ENCODE data around the gene MYH9.

MYH9 gene

DNA sequence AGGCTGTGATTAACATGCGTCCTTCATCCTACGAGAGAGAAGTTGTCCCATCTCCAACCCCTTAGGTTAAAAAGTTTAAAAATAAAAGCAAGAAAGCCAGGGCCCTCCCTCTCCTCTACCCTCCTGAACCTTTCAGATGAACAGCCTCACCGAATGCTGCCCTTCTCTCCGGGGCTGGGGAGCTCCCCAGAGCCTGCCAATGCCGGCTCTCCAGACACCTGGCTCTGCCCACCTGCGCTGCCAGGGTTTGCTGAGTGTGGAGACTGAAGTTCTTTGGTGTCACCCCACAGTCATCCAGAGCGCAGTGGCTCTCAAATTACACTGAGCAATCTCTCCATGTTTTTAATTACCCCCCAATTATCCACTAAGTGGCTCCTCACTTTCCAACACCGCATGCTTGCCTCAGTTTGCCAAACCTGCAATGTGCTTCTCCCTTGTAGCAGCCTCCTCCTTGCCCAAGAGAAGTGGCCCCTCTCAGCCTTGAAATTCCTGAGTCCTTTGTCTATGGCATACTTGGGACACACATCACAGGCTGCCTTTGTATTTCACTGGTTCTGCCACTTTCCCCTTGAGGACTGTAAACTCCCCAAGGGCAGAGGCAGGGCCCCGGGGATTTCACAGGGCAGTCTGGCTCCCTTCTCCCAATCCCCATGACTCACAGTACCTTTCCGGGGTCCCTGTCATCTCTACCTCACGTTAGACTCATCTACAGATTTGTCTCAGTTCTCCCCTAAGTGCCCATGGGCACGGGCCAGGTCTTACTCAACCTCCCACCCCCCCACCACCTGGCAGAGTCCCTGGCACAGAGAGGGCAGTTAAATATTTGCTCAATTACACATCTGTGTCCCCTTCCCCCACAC lies 2.0 kb downstream of the MYH9 start:
- peak; percentile 72 for DNase-seq

- peak; percentile 71 for DNase-seq
Measured at GRCh38 chr22:36384766-36385481, 2.8 kb downstream of the MYH9 start.

DNA sequence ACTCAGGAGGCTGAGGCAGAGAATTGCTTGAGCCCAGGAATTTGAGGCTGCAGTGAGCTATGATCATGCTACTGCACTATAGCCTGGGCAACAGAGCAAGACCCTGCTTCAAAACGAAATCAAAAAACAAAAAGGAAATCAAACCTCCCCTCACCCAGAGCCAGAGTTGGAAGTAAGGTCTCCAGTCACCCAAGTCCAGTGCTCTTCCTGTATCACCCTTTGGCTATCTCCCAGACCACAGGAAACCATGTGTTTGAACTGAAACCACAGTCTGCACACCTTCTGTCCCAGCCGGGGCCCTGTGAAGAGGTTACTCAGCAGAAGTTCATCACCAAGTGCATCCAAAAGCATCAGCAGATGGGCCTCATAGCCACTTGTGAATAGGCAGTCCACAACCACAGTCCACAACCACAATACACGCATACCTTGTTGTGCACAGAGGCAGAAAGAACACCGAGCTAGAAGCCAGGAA lies 4.6 kb downstream of the MYH9 start:
- peak; percentile 71 for DNase-seq

DNA sequence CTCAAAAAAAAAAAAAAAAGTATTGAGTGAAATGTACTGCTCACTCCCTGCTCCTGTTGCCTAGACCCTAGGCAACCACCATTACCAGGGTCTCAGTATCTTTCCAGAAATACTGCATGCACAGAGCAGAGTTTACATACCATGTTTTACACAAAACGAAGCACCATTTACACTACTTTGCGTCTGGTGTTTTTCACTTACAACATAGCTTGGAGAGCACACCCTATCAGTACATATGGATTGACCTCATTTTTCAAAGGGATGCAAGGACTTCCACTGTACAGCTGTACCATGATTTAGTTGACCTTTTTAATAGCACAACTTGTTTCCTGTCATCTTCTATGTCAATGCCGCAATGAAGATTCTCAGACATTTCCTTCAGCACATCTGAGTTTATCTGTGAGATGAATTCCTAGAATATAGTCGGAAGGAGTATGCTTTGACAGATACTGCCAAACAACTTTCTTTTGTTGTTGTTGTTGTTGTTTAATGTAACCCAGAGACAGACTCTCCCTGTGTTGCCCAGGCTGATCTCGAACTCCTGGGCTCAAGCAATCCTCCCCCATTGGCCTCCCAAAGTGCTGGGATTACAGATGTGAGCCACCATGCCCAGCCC lies 6.1 kb downstream of the MYH9 start:
- DNase-seq, result no peak

GRCh38 chr22:36379593-36380361 lies 8.0 kb downstream of the MYH9 start:
- peak; percentile 68 for DNase-seq

DNA sequence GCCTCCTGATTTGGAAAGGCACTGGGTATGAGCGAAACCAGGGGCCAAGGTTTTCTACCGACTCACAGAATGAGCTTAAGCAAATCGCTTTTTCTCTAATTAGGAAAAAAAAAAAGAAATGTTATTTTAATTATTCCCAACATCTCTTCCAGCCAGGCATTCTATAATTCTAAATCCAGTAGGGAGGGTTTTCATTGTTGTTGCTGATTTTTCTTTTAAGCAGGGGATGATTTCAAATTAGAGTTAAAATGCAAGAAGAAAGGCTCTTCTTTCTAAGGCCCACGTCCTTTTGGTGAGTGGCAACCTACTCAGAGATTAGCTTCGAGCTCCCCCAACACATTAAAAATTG lies 8.9 kb downstream of the MYH9 start:
- no peak for DNase-seq

GRCh38 chr22:36378080-36378868 lies 9.5 kb downstream of the MYH9 start:
- no peak for DNase-seq

DNA sequence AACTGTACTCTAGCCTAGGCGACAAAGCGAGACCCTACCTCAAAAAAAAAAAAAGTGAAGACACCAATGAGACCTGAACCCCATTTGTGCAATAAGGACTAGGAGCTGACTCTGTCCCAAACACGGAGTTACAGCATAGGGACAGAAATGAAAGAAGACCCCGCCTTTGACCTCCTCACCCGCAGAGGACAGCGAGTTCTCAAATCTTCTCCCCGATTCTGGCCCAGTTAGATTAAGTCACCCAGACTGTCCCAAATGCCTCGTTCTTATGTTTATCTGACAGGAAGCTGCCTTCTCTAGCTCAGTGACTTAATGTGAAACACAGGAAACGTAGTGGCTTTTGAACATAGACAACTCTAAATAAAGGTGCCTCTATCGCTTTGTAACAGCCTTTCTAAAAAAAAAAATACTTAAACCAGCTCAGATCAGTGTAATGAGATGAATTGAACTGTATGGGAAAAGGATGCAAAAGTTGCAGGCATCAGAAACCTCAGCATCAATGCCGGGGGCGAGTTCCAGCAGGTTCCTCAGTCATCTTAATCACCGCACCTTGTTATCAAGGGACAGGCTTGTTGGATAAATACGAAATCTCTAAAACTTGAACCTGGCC lies 10.6 kb downstream of the MYH9 start:
- peak; percentile 63 for DNase-seq

DNA sequence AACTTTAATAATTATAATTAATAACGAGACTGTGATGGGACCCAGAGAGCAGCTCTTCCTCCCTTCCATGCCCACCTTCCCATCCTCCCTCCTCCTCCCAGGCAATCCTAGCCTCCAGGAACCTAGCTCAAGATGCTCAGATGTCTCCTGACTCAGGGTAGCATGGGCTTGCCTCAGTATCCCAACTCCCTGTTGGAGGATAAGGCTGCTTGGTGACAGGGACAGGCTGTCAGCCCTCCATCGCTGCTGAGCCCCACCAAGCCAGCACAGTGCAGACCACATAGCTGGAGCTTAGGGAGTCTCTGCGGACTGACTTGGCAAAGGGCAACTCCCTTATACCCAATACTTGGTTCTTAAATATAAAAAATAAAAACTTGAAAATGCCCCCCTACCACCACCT lies 11.5 kb downstream of the MYH9 start:
- DNase-seq, result no peak

DNA sequence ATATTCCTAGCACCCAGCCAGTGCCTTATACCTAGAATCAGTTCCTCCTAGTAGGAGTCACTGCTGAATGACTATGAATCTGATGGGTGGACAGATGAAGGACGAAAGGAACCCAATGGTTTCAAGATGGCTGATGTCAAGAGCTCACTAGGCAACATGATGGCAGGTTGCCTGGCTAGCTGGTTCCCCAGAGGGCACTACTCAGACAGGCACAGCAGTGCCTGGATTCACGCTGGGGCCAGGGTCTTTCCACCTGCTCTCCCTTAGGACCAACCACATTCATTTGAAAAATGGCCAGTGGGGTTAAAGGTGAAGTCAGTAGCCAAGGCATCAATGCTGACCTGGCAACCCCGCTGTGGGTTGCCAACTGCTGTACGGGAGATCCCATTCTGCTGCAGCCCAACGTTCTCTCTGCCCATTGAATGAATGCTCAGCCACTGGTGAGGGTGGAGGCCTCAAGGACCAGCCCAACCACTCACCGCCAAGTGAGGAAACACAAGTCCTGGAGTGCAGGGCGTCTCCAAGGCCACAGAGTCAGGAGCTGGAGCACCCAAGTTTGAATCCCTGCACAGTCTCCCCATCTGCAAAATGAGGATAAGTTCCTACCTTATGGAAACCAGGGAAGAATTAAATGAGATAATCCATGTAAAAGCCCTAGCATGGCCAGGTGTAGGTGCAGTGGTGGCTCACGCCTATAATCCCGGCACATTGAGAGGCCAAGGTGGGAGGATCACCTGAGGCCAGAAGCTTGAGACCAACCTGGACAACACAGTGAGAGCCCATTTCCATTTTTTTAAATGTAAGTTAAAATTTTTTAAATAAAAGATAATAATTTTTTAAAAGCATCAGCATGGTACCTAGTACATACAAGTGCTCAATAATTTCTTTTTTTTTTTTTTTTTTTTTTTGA lies 12.4 kb downstream of the MYH9 start:
- DNase-seq, result no peak

DNA sequence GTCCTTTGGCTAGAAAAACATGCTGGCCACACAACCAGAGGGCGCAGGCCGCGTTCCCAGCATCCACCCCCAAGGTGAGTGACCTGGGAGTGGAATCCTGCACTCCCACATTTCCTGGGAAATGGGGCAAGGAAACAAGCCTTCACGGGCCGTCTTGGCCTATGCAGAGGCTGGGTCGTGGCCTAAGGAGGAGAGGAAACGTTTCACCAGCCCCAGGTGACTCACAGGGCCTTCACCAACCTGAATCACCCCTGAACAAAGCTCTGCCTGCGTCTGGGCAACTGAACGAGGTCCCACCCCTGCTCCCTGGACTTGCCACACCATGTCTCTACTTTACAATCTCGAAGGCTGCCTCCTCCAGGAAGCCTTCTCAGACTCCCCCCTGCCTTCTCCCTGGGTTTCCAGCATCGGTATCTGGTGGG lies 13.2 kb downstream of the MYH9 start:
- peak; percentile 78 for DNase-seq

GRCh38 chr22:36373258-36373579 lies 14.5 kb downstream of the MYH9 start:
- DNase-seq, result no peak

- DNase-seq, result no peak
Measured at GRCh38 chr22:36371920-36372319, 15.8 kb downstream of the MYH9 start.

GRCh38 chr22:36369922-36370791 lies 17.6 kb downstream of the MYH9 start:
- DNase-seq, result peak; percentile 41

DNA sequence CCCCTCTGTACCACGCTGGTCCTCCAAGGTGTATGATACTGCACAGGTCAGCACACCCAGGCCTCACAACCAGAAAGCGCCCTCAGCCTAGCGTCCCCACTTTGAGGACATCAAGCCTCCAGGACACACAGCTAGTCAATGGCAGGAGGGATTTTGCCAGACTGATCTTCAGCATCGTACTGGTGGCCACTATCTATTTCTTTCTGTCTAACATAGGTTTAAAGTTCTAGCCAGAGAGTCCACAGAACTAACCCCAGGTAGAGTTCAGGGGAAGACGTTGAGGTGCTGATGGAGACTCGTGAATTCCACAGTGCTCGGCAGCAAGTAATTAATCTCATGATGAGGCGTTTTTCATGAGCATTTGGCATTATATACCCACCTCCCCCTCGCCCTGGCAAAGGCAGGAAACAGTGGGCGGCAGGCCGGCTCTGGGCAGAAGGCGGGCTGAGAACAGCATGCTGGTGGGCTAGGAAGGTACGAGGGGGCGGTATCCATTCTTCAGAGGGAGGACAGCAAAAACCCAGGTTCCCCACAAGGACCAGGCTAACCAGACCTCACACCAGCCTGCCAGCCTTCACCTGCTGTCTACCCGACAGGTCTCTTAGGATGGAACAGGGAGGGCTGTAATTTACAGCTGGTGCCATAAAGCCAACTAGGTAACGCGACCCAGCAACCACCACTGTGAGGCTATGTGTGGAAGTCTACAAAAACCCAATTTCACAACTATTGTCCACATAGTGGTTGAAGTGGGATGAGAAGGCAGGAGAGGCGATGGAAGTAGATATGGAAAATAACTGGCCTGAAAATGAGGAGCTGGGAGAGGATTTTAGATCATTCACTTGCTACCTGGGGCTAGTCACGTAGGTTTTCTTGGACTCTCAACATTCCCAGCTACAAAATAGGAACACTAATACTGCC lies 18.5 kb downstream of the MYH9 start:
- peak; percentile 44 for DNase-seq

DNA sequence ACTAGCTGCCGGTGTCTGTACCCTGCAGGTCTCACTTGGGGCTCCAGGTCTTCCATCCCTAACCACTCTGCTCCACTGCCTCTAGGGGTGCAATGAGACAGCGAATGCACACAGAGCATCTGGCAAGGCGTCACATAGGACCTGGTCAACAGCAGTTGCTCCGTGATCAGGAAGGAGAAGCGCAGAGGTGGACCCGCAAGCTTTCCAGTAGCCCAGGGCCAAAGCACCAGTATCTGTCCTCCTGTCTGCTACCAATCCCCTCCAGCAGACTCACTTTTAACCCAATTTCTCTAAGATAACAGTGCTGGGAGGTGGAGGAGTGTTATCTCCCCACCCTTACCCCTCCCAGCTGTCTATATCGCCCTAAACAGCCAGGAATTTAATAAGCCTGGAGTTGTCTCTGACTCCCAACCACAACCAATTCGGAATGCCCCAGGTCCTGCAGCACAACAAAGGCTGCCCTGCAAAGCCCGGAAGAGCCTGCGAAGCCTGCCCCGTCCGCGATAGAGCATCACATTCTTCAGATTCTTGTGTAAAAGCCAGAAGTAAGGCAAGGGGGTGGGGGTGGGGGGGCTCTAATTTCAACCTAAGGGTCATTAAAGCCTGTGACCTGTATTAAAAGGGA lies 19.3 kb downstream of the MYH9 start:
- peak; percentile 53 for DNase-seq

DNA sequence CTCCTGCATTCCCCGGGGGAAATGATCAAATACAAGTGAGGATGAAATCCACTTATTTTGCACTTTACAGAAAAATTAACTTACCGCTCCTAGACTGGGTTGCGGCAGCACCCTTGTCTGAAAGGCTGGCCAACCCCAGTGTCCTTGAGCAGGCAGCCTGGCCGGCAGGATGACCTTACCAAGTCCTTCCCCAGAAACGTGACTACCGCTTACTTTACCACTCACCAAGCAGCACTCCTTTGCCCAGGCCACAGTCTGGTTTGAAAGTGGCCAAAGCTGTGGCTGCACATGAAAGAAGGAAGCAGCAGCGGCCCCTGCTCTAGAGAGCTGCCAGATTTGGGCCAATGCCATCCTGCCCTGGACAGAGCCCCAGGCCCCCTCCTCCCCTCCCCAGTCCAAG lies 20.3 kb downstream of the MYH9 start:
- no peak for DNase-seq

DNA sequence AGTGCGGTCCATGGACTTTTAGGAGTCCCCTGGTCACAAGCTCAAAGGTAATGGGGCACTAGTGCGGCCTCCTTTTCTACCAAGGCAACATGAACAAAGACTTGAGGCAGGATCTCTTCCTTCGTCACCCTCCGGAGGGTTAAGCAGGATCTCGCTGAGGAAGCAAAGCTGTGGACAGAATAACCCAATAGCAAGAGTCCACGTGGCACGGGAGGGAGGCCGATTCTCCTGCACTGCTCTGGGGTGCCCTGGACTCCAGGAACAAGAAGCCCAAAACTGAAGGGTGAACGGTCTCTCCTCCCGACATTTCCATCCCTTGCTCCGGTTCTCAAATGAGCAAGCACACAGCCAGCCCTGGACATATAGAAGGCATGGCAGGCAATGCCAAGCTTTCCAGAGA lies 20.7 kb downstream of the MYH9 start:
- no peak for DNase-seq

Measured in CD4-positive, alpha-beta T cell treated with Interleukin-6 for 4 hours (primary cell).